HCT116 (cell line): ENCODE data around the gene ATP1A1.

ENCODE experiments used
- POLR2A ChIP-seq: IDR thresholded peaks from 2 replicates; pipeline ENCODE4 v1.7.0; 2011; ENCODE audit warnings: borderline replicate concordance; ENCODE audit not compliant: insufficient read depth, insufficient read length; ENCODE audit errors: extremely low read depth
- POLR2AphosphoS5 ChIP-seq: IDR thresholded peaks from 2 replicates; pipeline ENCODE4 v1.6.1; 2011; ENCODE audit warnings: mild to moderate bottlenecking, low read depth, low read length, moderate library complexity
- REST ChIP-seq: IDR thresholded peaks from 2 replicates; pipeline ENCODE4 v1.6.1; 2012; ENCODE audit warnings: low read depth
- ZBTB33 ChIP-seq: IDR thresholded peaks from 2 replicates; pipeline ENCODE4 v1.6.1; 2011; ENCODE audit warnings: mild to moderate bottlenecking, low read length, moderate library complexity; ENCODE audit not compliant: insufficient replicate concordance; ENCODE audit errors: extremely low read depth
- TF ChIP-seq, protein P1 (sequence below), 3 experiments: fragments of 200-600 bp in 1 of 3; sonication (generic) in 1 of 3; IDR thresholded peaks in 2 of 3; conservative IDR thresholded peaks in 1 of 3; 2 replicates each; pipeline ENCODE4 v1.5.1; 2012 to 2017; ENCODE audit warnings: low read depth in 2 of 3, low read length in 2 of 3, antibody characterized with exemption in 1 of 3, borderline replicate concordance in 1 of 3, control low read depth in 1 of 3, mild to moderate bottlenecking in 1 of 3, mixed read lengths in 1 of 3, mixed run types in 1 of 3, moderate library complexity in 1 of 3; ENCODE audit not compliant: insufficient read depth in 1 of 3

- TF ChIP-seq ZBTB33 (no peak), POLR2A (no peak), POLR2AphosphoS5 (no peak), REST (no peak)
- TF ChIP-seq, protein P1, sequence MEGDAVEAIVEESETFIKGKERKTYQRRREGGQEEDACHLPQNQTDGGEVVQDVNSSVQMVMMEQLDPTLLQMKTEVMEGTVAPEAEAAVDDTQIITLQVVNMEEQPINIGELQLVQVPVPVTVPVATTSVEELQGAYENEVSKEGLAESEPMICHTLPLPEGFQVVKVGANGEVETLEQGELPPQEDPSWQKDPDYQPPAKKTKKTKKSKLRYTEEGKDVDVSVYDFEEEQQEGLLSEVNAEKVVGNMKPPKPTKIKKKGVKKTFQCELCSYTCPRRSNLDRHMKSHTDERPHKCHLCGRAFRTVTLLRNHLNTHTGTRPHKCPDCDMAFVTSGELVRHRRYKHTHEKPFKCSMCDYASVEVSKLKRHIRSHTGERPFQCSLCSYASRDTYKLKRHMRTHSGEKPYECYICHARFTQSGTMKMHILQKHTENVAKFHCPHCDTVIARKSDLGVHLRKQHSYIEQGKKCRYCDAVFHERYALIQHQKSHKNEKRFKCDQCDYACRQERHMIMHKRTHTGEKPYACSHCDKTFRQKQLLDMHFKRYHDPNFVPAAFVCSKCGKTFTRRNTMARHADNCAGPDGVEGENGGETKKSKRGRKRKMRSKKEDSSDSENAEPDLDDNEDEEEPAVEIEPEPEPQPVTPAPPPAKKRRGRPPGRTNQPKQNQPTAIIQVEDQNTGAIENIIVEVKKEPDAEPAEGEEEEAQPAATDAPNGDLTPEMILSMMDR (IDR thresholded peaks at IDR 0.05 in 2 of 3, conservative IDR thresholded peaks at IDR 0.05 in 1 of 3; ENCODE audit: borderline replicate concordance in 1 of 3, insufficient read depth in 1 of 3, low read depth in 2 of 3, low read length in 2 of 3): no peak
Observed at GRCh38 chr1:116380499-116381242, 7.6 kb downstream of the ATP1A1 start.
